CD4-positive, alpha-beta T cell treated with Interleukin-6 at 100 ng/mL for 8 hours (primary cell): Measurements from ENCODE around the gene CYFIP1.

Experiments
- DNase-seq: peaks from one replicate; pipeline ENCODE4 v3.0.0-alpha.2; 2020; ENCODE audit warnings: mixed read lengths, low spot score

CYFIP1 gene

GRCh38 chr15:22918056-22918455, 62.1 kb downstream of the CYFIP1 start:
- no peak for DNase-seq

- no peak for DNase-seq
These were observed 62.6 kb downstream of the CYFIP1 start for GRCh38 chr15:22917556-22917955.

GRCh38 chr15:22916606-22917350, 63.4 kb downstream of the CYFIP1 start:
- DNase-seq = no peak

- DNase-seq = no peak
These were observed 64.2 kb downstream of the CYFIP1 start for GRCh38 chr15:22915866-22916515.

- no peak for DNase-seq
These were observed 66.4 kb downstream of the CYFIP1 start for GRCh38 chr15:22913646-22914380.

GRCh38 chr15:22912256-22912655, 67.9 kb downstream of the CYFIP1 start:
- no peak for DNase-seq

GRCh38 chr15:22911306-22911705, 68.9 kb downstream of the CYFIP1 start:
- DNase-seq = no peak

- DNase-seq = no peak
These were observed 71.3 kb downstream of the CYFIP1 start for GRCh38 chr15:22908830-22909229.

- DNase-seq = no peak
These were observed 72.8 kb downstream of the CYFIP1 start for GRCh38 chr15:22907161-22907950.

- no peak for DNase-seq
These were observed 75.4 kb downstream of the CYFIP1 start for GRCh38 chr15:22904736-22905135.

GRCh38 chr15:22903961-22904534, 76.1 kb downstream of the CYFIP1 start:
- no peak for DNase-seq

- DNase-seq = no peak
These were observed 76.7 kb downstream of the CYFIP1 start for GRCh38 chr15:22903427-22903826.

- no peak for DNase-seq
These were observed 77.2 kb downstream of the CYFIP1 start for GRCh38 chr15:22902981-22903380.

- DNase-seq = no peak
These were observed 77.6 kb downstream of the CYFIP1 start for GRCh38 chr15:22902578-22902977.

- no peak for DNase-seq
These were observed 78.1 kb downstream of the CYFIP1 start for GRCh38 chr15:22902046-22902445.

- no peak for DNase-seq
These were observed 84.5 kb downstream of the CYFIP1 start for GRCh38 chr15:22895465-22896190.

- DNase-seq = no peak
These were observed 86.3 kb downstream of the CYFIP1 start for GRCh38 chr15:22893881-22894280.

- no peak for DNase-seq
These were observed 87.1 kb downstream of the CYFIP1 start for GRCh38 chr15:22893081-22893480.

- no peak for DNase-seq
These were observed 87.8 kb downstream of the CYFIP1 start for GRCh38 chr15:22892333-22892732.

- no peak for DNase-seq
These were observed 88.5 kb downstream of the CYFIP1 start for GRCh38 chr15:22891426-22892210.
